Spleen (tissue), 7 donors: ENCODE measurements around the gene TCF20.

ENCODE experiments used
- POLR2A ChIP-seq, 3 donors: fragments of 450-650 bp; IDR thresholded peaks; one replicate each; pipeline ENCODE4 v1.5.1; 2017; ENCODE audit warnings: antibody characterized with exemption in 3 of 3, mild to moderate bottlenecking in 1 of 3
- POLR2AphosphoS5 ChIP-seq, 3 donors: sonication (generic); formaldehyde crosslinking; IDR thresholded peaks; one replicate each; pipeline ENCODE4 v1.5.1; 2017; ENCODE audit warnings: antibody characterized with exemption in 3 of 3
- TF ChIP-seq, protein P1 (sequence below), 11 experiments: fragments of 200-600 bp in 7 of 11; fragments of 450-650 bp in 4 of 11; sonication (generic) in 4 of 11; IDR thresholded peaks in 8 of 11; conservative IDR thresholded peaks in 3 of 11; 1 replicate in 7 of 11; 2 replicates in 4 of 11; pipeline versions ENCODE4 v1.4.0 to v1.8.0; 2016 to 2021; ENCODE audit warnings: antibody characterized with exemption in 11 of 11, inconsistent platforms in 4 of 11, mild to moderate bottlenecking in 1 of 11
- donor health status: DM: no; HTN: no; CAD: no; lungs with moderate emphysema.
- donor health status: DM: no; HTN: no; CAD: no.
- donor health status: DM: no; HTN: no; CAD: no.

DNA sequence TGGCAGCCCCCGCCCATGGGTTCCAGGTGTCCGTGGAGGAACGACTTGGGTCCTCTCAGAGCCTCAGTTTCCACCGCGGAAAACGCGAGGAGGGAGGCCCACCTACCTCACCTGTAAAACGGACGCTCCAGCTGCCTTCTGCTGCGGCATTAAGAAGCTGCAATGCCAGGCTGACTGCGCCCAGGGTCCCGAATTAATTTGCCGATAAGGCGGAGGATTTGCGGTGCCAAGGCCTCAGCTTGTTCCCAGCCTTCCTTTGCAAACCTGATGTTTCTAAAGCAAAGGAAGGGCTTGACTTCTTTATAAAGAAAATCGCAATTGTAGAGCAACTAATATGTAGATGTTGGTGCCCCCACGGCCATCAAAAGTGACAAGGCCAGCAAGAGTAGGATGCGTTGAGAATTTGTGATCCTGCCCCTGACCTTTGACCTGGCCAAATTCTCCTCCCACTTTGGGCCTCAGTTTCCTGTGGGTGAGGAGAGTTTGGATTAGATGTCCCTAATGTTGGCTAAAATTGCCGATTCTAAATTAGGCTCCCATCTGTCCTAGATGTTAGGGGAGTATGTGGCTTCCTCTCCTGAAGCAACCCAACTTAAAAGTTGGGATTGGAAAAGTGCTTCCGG, 849 bp upstream of the TCF20 start:
- TF ChIP-seq, protein P1, sequence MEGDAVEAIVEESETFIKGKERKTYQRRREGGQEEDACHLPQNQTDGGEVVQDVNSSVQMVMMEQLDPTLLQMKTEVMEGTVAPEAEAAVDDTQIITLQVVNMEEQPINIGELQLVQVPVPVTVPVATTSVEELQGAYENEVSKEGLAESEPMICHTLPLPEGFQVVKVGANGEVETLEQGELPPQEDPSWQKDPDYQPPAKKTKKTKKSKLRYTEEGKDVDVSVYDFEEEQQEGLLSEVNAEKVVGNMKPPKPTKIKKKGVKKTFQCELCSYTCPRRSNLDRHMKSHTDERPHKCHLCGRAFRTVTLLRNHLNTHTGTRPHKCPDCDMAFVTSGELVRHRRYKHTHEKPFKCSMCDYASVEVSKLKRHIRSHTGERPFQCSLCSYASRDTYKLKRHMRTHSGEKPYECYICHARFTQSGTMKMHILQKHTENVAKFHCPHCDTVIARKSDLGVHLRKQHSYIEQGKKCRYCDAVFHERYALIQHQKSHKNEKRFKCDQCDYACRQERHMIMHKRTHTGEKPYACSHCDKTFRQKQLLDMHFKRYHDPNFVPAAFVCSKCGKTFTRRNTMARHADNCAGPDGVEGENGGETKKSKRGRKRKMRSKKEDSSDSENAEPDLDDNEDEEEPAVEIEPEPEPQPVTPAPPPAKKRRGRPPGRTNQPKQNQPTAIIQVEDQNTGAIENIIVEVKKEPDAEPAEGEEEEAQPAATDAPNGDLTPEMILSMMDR (IDR thresholded peaks at IDR 0.05 in 8 of 11, conservative IDR thresholded peaks at IDR 0.05 in 3 of 11), result no peak
- no peak for TF ChIP-seq POLR2A (IDR thresholded peaks at IDR 0.05)
- no peak for TF ChIP-seq POLR2AphosphoS5 (IDR thresholded peaks at IDR 0.05)
